HG03432 (cell line): ENCODE measurements around the gene STK17B.

Experiments used
- ATAC-seq: cut with Tn5 transposase; IDR thresholded peaks from one replicate; pipeline ENCODE4 v1.9.1; 2021; ENCODE audit warnings: mild to moderate bottlenecking, moderate library complexity; ENCODE audit not compliant: unreplicated experiment

Gene STK17B

DNA sequence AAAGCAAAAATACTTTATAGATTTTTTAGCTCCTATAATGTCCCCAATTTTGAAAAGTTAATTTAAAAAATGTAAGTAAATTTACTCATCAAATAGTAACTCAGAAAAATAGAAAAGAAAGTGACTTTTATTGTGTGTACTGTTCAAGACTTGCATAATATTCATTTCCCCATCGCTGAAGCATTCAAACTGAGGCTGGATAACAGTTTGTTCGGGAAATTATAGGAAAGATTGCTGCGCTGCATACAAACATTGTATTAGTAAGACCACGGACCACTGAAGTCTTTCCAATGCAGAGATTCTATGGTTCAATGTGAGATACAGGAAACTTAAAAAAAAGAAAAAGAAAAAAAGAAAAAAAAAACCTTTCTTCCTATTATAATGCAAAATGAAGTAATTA, 10.4 kb downstream of the STK17B start:
- no peak for ATAC-seq

DNA sequence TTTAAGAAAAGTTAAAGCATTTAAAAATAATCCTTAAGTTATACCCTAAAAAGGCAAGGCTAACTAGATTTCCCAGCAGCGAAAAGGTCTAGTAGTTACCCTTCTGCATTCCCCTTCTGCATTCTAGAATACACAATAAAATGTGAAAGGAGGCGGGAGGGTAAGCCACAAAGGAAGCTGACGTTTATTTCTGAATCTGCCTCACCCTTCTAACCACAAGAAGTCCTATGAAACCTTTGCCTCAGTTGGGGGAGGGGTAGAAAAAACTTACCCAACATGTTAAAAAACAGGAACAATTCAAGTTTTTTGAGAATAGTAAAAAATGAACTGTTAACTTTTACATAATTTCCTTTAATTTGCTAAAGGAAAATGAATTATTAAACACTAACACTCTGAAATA, 11.3 kb downstream of the STK17B start:
- peak; percentile 82 for ATAC-seq

DNA sequence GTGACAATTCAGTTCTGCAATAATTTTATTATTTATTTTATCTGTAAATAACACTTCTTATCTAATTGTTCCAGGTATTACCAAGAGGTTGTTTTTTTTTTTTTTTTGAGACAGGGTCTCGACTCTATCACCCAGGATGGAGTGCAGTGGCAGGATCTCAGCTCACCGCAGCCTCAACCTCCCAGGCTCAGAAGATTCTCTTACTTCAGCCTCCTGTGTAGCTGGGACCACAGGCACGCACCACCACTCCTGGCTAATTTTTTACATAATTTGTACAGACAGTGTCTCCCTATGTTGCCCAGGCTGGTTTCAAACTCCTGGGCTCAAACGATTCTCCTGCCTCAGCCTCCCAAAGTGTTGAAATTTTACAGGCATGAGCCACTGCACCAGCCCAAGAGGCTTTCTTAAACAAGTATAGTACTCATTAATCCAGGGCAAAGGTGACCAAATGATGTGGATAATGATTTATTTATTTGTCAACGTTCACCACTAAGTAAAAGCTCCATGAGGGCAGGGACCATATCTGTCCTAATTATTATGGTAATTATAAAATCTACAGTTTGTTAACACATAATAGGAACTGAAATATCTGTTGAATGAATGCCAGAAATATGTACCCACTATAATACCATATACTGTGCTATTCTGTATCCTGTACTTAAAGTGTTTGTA, 12.0 kb downstream of the STK17B start:
- ATAC-seq: no peak

DNA sequence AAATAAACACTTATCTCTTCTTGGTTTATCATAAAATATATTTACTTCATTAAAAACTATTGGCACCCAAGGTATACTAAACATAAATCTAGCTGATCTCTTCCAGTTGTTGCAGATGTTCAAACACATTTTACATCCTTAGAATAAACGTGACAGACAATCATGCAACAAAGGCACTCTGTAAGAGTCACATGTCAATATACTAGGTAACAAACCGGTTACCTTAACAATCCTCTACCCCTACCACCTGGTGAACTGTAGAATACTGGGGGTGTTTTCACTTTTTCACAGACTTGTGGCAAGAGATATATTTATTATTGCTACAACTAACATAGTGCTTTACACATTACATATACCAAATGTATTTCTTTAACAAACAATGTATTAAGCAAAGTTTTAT, 15.8 kb downstream of the STK17B start:
- no peak for ATAC-seq

DNA sequence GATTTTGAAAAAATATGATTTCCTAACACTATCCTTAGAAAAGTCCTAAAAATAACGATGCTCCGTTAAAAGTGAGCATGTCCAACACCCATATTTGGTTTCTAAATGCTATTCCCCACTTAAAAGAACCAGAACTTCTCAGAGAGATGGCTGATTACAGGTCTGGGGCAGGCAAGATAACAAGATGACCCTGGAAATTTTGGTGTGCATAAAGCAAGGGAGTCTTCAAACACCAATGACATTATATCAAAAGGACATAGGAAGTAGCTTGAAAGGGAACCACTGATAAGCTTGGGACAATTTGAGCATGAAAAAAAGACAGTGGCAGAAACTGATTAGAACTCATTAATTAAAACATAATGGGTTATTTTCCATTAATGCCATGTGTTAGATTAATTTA, 17.9 kb downstream of the STK17B start:
- ATAC-seq: no peak

DNA sequence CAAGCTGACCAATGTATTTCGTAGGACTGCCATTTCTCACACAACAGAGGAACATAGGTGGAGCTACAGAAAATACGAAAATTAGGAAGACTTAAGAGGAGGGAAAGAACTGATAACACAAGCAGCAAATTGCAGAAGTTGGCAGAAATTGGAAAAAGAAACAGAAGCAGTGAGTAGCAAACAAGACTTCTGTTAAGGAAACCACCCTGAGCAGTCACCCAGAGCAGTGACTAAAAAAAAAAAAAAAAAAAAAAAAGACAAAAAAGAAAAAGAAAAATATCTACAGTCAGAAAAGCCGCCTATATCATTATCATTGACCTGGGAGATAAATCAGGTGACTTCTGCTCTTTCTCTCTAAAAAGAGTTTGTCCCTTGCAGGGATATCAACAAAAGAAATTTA, 21.4 kb downstream of the STK17B start:
- peak; percentile 67 for ATAC-seq

DNA sequence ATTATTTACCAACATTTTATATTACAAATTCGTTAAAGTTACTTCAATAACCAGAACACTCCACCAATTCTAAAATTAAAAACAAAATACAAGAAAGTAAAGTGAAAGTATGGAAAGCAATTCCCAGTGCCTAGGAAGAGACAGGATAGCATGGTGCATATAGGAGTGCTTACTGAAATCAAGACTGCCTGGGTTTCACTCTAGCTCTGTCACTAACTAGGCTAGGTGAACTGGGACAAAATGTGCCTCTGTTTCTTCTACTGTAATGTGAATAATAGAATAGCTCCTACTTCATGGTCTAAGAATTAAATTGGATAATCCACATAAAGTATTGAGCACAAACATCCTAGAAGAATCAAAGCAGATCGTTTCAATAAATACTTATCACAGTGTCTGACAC, 22.6 kb downstream of the STK17B start:
- no peak for ATAC-seq

DNA sequence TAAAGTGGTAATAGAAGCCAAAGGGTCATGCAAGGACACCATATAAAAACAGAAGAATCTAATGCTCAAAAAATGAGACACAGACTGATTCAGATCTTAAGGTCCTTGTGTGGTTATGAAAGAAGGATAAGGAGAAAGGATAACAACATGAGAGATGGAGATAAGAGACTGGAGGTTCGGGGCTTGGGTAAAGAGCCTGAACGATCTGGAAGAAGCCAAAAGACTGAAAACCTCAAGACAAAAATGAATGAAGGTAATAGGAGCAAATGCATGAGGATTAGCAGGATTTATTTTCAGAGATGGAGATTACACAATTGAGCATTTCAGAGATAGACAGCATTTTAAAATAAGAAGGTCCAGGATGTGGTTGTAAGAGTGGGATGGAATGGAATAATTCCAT, 26.1 kb downstream of the STK17B start:
- no peak for ATAC-seq

DNA sequence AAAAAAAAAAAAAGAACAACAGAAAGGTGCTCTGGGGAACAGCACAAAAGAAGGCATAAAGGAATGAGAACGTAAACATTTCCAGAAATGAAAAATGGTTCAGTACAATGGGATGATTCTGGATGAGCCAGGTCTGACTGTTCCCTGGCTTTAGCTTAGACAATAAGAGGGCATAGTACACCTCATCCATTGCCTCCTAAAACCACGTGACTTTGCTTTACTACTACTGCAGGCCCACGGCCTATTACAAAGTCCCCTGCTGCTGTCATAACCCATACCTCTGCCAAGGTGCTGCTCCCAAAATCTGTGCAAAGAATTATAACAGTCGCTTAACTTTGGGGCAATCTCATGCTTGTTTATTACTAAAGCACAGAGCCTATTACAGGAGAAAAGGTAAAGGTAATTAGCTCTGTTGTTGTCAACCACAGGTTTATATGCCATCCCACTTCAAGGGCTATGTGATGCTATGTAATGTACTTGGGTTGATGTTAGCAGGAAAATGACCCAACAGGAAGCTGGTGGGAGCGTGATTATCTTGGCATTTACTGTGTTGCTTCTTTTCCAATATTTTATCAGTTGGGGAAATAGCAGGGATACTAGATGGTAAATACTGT, 26.8 kb downstream of the STK17B start:
- ATAC-seq: no peak

DNA sequence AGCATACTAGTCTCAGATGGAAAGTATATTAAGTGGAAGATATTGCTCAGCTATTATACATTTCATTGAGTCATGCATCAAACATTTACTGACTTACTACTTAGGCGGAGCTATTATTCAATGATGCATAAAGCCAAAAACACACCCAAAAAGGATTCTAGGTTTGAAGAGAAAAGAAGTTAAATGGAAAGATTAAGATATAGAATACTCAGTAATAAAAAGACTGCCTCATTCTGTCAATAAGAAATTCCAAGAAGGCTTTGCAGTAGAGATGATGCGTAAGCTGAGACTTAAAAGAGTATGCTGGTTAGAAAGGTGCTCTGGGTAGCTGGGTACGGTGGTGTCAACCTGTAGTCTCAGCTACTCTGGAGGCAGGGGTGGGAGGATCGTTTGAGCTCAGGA, 27.6 kb downstream of the STK17B start:
- ATAC-seq: no peak

DNA sequence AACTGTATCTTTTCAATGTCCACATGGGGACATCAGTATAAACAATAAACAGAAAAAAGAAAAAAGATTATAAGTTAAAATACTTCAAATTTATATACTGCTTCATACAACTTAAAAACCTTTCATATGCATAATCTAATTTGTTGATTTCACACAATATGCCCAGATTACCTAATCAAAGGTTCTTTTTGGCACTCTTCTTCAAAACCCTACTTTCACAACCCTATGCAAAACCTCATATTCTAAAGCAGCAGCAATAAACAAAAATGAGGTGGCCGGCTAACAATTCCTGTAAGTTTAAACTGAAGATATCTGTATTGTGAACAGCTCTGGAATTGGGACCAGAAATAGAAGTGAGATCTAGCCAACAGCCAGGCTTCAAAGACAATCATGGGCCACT, 28.6 kb downstream of the STK17B start:
- no peak for ATAC-seq

DNA sequence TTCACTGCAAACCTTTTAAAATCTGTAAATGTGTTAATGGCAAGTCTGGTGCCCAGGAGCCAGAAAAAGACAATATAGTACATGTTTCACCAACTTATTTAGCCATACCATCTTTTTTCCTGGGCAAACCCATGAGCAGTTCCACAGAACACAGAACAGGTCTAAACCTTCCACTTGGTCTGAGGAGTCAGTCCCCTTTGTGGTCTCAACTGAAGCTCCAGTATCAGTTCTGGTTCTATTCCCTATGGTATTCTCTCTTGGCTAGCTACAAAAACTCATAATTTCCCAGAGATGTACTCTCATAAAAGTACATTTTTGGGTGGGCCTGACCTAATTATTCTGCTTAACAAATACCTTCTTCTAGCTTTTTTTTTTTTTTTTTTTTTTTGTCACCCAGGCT, 31.2 kb downstream of the STK17B start:
- ATAC-seq: no peak

DNA sequence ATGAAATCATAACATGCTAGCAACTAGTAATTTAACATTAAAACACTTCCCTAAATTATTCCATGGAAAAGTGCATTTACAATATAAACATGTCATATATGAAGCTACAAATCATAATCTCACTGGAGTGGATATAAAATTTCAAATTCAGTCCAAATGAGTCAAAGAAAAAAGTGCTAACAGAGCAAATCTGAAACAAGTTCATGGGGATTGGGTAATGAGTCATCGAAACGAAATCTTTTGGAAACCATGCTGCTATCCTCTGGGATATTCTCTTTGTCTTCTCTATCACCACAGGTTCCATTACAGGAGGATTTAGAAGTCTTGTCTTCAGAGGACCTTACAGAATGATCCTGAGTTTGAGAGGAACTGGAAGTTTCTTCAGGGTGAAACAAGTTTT, 34.1 kb downstream of the STK17B start:
- ATAC-seq: no peak

DNA sequence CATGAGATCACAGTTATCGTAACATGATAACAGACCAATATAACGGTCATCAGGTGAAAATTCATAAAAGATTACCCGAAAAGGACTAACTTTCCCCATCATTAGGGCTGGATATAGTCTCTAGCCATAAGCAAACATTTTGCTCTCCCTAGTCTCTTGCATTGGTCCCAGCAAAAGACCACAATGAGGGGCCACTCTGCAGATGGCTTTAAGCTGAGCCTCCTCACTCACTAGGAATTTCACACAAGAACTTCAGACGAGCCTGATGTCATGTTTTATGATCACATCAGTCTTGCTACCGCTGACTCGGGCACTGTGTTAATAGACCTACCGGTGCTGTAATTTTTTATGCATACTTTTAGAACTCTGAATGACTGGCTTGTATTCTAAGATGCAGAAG, 35.2 kb downstream of the STK17B start:
- no peak for ATAC-seq

DNA sequence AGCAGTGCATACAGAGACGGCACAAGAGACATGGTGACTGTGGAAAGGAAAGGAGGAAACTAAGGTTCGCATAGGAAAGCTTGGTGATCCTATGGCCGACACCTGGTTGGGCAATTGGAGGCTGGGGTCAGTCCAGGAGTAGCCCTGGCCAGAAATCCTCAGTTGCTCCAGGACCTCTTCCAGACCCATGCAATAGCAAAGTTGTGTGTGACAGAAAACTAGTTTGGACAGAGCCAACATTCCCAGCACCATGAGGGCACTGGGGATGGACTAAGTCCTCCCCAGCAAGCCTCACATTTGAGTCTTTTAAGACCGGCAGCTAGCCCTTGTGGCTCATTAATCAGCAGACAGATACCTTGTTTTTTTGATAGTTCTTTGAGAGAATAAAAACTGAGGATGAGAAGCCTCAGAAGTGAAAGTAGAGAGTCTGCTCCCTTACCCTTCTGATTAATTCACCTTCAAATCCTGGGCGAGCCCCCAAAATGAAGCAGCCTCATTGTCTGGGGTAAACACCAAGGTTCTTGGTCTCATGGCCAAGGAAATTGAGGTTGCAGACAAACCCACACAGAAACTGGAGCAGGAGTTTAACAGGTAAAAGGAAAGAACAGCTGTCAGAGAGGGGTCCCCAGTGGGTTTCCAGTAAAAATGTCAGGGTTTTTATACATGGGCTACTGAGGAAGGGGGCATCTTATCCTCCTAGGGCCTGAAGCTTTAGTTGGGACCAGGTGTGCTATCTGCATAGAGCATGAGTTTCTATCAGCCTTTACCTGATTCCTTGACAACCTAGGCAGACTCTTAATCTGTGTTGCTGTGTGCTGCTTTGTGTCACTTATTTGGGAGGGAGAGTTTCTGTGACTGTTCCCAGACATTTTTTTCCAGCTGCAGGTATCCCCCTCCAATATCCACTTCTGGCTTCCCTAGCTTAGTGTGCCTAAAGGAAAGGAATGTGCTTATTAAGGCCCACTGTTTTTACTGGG, 39.1 kb downstream of the STK17B start:
- ATAC-seq: no peak

DNA sequence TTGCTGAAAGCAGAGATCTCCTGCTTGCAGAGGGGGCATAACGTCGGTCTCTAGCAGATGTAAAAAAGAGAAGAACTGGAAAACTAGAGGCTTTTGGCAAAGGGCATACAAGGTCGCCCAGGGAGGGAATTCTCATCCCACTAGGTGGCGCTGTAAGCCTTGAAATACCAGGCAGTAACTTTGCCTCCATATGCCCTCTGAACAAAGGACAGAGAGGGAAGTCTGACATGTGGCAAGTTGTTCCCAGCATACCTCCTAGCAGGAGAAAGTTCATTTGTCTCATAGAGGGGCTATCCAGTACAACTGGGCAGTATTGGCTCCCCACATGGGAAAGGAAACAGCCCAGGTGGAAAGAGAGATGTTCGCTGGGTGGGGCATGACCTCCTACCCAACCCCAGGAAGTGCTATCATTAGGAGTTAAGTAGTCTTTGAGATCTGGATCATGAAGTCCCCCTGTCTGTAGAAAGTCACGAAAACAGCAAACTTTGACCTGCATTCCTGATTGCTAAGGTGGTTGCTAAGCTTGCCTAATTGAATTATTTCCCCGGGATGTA, 39.9 kb downstream of the STK17B start:
- ATAC-seq: peak; percentile 51

DNA sequence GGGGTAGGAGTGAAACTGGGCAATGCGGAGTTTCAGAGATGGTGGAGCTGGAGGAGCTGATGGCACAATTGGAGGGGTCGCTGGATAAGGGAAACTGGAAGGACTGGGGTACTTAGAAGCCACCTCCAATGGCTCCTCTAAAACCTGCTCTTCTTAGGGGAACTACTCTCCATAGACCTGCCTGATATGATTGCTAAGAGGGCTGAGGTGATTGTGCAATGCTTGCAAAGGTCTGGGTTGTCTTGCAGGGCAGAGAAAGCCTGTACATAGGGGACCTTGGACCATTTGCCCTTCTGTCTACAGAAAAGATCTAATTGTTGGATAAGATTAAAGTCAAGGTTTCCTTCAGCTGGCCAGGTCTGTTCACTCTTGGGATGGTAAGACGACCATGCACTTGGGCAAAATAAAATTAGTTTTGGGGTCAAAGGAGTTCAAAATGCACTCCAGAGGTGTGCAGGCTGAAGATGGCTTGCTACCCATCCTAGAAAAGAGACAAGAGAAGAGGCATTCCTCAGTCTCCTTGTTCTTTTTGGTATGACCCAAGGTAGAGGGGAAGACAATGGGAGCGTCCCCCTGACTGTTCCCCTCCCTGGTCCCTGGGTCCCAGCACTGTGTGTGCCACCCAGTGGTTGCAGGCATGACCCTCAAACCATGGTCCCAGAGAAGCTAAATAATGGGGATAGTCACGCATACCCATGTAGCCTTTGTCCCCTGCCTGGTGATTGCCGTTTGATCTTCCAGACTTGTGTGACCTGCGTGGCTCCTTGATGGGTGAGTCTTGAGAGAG, 41.1 kb downstream of the STK17B start:
- ATAC-seq: no peak

DNA sequence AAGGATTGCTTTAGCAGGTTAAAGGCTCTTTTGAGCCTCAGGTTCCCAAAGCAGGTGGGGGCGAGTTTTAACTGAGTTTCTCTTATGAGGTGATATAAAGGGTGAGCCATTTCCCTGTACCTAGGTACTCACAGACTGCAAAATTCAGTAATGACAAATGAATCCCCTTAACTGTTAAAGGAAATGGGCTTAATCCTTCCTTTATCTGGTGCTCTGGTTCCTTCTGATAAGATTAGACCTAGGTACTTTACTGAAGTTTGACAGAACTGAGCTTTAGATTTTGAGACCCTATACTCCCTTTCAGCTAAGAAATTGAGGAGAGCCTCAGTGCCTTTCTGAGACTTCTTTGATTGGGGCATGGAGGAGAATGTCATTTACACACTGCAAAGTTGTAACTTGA, 42.6 kb downstream of the STK17B start:
- no peak for ATAC-seq

DNA sequence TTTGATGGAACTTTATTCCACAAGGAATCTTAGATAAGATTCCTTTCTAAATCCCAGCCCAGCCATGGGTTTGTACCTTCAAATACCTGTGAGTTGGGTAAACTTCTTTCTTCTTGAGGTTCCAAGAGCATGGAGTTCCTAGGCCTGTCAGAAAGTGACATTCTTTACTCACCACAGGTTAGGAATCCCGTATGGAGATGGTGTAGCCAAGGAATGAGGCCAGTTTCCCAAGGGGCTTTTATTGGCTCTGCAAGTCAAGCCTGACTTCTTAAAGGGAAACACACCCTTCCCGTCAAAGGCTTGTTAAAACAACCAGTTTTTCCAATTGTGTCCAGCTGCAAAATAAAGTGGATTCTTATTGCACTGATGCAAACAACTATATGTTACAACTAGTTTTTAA, 45.8 kb downstream of the STK17B start:
- no peak for ATAC-seq

DNA sequence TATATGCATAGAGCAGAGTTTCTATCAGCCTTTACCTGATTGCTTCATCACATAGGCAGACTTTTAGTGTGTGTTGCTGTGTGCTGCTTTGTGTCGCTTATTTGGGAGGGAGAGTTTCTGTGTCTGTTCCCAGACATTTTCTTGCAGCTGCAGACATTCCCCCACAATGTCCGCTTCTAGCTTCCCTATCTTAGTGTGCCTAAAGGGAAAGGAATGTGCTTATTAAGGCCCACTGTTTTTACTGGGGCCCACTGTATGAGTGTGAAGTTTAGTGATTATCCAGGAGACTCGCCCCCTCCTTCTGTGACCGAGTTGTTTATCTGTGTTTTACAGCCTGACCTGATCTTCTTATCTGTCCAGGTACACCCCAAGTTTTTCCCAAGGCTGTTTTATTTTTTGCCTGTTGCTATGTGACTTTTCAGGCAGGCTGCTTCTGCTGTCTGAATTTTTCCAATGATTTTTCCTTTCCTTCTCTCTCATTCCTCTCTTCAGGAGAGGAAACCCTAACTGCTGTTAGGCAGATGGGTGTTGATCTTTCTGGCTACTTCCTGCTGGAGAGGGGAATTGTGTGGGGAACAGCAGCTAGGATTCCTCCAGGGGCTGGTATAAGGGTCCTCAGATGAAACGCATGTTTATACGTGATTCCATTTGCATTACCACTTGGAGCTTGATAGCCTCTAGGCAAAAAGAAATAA, 47.6 kb downstream of the STK17B start:
- ATAC-seq: no peak
